Measurements from ENCODE around the gene HNMT.
"Not testable (repeated sequence)": the region's sequence is repeated elsewhere in the genome, so short reads cannot be mapped to it uniquely, and the experiment has no call there.

The HNMT gene

GRCh38 chr2:137975280-137976271, 11.3 kb downstream of the HNMT start:
- DNase-seq (ENCODE audit: low spot score): peak; percentile 20

GRCh38 chr2:137976274-137976673, 12.0 kb downstream of the HNMT start:
- no peak for DNase-seq (ENCODE audit: low spot score)

- DNase-seq (ENCODE audit: low spot score): no peak
These were observed 13.5 kb downstream of the HNMT start for GRCh38 chr2:137977790-137978189.

GRCh38 chr2:137980459-137980858, 16.2 kb downstream of the HNMT start:
- DNase-seq (ENCODE audit: low spot score): no peak

GRCh38 chr2:137981112-137981656, 16.9 kb downstream of the HNMT start:
- DNase-seq (ENCODE audit: low spot score): no peak

GRCh38 chr2:137983581-137983980, 19.3 kb downstream of the HNMT start:
- DNase-seq (ENCODE audit: low spot score): no peak

- DNase-seq (ENCODE audit: low spot score): no peak
These were observed 22.0 kb downstream of the HNMT start for GRCh38 chr2:137986268-137986667.

- no peak for DNase-seq (ENCODE audit: low spot score)
These were observed 22.7 kb downstream of the HNMT start for GRCh38 chr2:137987011-137987410.

- DNase-seq (ENCODE audit: low spot score): no peak
These were observed 26.8 kb downstream of the HNMT start for GRCh38 chr2:137991078-137991477.

GRCh38 chr2:137992039-137992646, 27.9 kb downstream of the HNMT start:
- no peak for DNase-seq (ENCODE audit: low spot score)

- not testable (repeated sequence) for DNase-seq (ENCODE audit: low spot score)
These were observed 29.6 kb downstream of the HNMT start for GRCh38 chr2:137993715-137994476.

GRCh38 chr2:137995368-137995767, 31.1 kb downstream of the HNMT start:
- DNase-seq (ENCODE audit: low spot score): not testable (repeated sequence)

- DNase-seq (ENCODE audit: low spot score): not testable (repeated sequence)
These were observed 31.9 kb downstream of the HNMT start for GRCh38 chr2:137996158-137996557.

GRCh38 chr2:137997733-137998132, 33.5 kb downstream of the HNMT start:
- DNase-seq (ENCODE audit: low spot score): no peak

- no peak for DNase-seq (ENCODE audit: low spot score)
These were observed 34.2 kb downstream of the HNMT start for GRCh38 chr2:137998503-137998902.

- no peak for DNase-seq (ENCODE audit: low spot score)
These were observed 35.0 kb downstream of the HNMT start for GRCh38 chr2:137999273-137999672.

GRCh38 chr2:138000009-138000408, 35.7 kb downstream of the HNMT start:
- DNase-seq (ENCODE audit: low spot score): no peak

- DNase-seq (ENCODE audit: low spot score): no peak
These were observed 36.5 kb downstream of the HNMT start for GRCh38 chr2:138000796-138001195.

GRCh38 chr2:138003411-138003810, 39.1 kb downstream of the HNMT start:
- DNase-seq (ENCODE audit: low spot score): no peak

- no peak for DNase-seq (ENCODE audit: low spot score)
These were observed 43.2 kb downstream of the HNMT start for GRCh38 chr2:138007431-138007830.

GRCh38 chr2:138009622-138010021, 45.3 kb downstream of the HNMT start:
- DNase-seq (ENCODE audit: low spot score): no peak

- no peak for DNase-seq (ENCODE audit: low spot score)
These were observed 46.6 kb downstream of the HNMT start for GRCh38 chr2:138010890-138011289.
